Coronary artery (tissue), 2 donors: ENCODE measurements around the gene FBRSL1.
"Not testable (repeated sequence)": the region's sequence is repeated elsewhere in the genome, so short reads cannot be mapped to it uniquely, and the experiment has no call there.

Source experiments
- DNase-seq: peaks from one replicate; pipeline ENCODE4 v3.0.0-alpha.2; 2017; ENCODE audit warnings: low spot score
- H3K27ac ChIP-seq, 2 donors: fragments of 200-600 bp; sonication (generic); one replicate each; pipeline ENCODE4 v1.5.1; 2016 to 2019
- H3K4me3 ChIP-seq: fragments of 200-600 bp; sonication (generic); 2 replicates; pipeline ENCODE4 v1.5.1; 2016; ENCODE audit warnings: mild to moderate bottlenecking, moderate library complexity
- TF ChIP-seq, protein P1 (sequence below): fragments of 200-600 bp; sonication (generic); IDR thresholded peaks from one replicate; pipeline ENCODE4 v1.5.1; 2019; ENCODE audit warnings: antibody characterized with exemption

FBRSL1 gene

DNA sequence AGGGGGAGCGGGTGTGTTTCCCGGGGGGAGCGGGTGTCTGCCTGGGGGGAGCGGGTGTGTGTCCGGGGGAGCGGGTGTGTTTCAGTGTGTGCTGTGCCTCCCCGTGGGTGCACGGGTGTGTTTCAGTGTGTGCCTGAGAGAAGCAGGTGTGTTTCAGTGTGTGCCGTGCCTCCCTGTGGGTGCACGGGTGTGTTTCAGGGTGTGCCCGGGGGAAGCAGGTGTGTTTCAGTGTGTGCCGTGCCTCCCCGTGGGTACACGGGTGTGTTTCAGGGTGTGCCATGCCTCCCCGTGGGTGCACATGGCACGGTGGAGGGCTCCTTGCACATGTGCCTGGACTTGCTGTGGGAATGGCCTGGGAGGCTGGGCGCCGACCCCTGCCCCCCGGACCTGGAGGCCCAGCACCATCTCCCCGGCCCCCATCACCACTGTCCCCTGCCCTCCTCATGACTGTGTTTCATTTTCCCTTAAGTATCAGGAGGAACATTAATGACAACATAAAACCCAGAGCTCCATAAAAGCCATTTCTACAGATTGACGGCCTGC, 38.7 kb downstream of the FBRSL1 start:
- H3K27ac ChIP-seq = no peak overlapping the region
- no peak overlapping the region for H3K4me3 ChIP-seq
- no peak for DNase-seq
- TF ChIP-seq, protein P1, sequence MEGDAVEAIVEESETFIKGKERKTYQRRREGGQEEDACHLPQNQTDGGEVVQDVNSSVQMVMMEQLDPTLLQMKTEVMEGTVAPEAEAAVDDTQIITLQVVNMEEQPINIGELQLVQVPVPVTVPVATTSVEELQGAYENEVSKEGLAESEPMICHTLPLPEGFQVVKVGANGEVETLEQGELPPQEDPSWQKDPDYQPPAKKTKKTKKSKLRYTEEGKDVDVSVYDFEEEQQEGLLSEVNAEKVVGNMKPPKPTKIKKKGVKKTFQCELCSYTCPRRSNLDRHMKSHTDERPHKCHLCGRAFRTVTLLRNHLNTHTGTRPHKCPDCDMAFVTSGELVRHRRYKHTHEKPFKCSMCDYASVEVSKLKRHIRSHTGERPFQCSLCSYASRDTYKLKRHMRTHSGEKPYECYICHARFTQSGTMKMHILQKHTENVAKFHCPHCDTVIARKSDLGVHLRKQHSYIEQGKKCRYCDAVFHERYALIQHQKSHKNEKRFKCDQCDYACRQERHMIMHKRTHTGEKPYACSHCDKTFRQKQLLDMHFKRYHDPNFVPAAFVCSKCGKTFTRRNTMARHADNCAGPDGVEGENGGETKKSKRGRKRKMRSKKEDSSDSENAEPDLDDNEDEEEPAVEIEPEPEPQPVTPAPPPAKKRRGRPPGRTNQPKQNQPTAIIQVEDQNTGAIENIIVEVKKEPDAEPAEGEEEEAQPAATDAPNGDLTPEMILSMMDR = no peak

DNA sequence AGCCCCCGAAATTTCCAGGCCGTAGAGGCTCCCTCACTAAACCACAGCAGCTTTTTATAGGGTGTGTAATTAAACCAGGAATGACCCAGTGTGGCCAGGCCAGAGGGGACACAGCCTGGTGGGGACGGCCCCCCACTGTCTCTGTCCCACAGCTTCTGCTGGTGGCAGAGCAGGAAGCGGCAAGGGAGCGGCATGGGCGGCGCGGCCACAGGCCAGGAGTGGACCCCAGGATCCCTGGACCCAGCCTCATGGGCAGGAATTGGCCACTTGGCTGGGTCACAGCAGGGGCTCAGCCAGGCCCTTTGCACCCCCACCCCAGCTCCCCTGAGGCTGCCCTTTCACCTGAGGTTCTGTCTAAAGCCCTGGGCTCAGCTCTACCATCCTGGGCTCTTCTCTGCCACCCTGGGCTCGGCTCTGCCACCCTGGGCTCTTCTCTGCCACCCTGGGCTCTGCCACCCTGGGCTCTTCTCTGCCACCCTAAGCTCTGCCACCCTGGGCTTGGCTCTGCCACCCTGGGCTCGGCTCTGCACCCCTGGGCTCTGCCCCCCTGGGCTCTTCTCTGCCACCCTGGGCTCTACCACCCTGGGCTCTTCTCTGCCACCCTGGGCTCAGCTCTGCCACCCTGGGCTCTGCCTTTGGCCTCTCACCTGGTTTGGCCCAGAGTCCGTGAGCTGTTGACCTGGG, 39.3 kb downstream of the FBRSL1 start:
- TF ChIP-seq, protein P1 = no peak

DNA sequence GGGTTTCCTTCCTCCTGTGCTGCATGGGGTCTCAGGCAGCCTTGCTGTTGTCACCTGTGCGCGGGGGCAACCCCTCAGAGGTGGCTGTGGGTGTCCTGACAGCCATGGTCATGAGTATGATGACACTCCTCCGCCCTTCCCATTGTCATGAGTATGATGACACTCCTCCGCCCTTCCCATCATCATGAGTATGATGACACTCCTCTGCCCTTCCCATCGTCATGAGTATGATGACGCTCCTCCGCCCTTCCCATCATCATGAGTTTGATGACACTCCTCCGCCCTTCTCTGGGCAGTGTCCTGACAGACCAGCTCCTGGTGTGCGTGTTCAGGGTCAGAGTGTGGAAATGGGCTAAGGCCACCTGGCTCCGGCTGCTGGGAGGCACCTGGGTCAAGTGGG, 40.0 kb downstream of the FBRSL1 start:
- no peak overlapping the region for H3K27ac ChIP-seq
- TF ChIP-seq, protein P1 = no peak

More for the DNA sequence above, 39.3 kb downstream of the FBRSL1 start:
- Histone ChIP-seq H3K4me3 (no peak overlapping the region), H3K27ac (no peak overlapping the region)
- DNase-seq = no peak

GRCh38 chr12:132530447-132530846, 40.5 kb downstream of the FBRSL1 start:
- Histone ChIP-seq H3K27ac (no peak overlapping the region), H3K4me3 (no peak overlapping the region)
- TF ChIP-seq, protein P1 = no peak
- no peak for DNase-seq

More for the DNA sequence above, 40.0 kb downstream of the FBRSL1 start:
- DNase-seq = no peak
- H3K4me3 ChIP-seq = no peak overlapping the region

DNA sequence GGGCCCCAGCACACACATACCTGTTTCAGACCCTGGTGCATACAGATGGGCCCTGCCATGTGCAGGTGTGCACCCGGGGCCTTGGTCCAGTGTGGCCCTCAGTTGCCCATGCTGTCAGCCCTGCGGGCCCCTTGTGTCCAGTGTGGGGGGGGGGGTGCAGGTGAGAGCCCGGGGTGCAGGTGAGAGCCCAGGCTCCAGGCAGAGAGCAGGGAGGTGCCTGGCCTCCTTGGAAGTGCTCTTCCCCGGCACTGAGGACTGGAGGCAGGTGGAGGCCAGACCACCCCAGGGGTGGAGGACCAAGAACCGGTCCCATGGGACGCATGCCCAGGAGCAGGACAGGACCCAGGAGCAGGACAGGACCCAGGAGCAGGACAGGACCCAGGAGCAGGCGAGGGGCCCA, 40.9 kb downstream of the FBRSL1 start:
- no peak overlapping the region for H3K4me3 ChIP-seq
- TF ChIP-seq, protein P1 = no peak
- no peak overlapping the region for H3K27ac ChIP-seq
- no peak for DNase-seq

DNA sequence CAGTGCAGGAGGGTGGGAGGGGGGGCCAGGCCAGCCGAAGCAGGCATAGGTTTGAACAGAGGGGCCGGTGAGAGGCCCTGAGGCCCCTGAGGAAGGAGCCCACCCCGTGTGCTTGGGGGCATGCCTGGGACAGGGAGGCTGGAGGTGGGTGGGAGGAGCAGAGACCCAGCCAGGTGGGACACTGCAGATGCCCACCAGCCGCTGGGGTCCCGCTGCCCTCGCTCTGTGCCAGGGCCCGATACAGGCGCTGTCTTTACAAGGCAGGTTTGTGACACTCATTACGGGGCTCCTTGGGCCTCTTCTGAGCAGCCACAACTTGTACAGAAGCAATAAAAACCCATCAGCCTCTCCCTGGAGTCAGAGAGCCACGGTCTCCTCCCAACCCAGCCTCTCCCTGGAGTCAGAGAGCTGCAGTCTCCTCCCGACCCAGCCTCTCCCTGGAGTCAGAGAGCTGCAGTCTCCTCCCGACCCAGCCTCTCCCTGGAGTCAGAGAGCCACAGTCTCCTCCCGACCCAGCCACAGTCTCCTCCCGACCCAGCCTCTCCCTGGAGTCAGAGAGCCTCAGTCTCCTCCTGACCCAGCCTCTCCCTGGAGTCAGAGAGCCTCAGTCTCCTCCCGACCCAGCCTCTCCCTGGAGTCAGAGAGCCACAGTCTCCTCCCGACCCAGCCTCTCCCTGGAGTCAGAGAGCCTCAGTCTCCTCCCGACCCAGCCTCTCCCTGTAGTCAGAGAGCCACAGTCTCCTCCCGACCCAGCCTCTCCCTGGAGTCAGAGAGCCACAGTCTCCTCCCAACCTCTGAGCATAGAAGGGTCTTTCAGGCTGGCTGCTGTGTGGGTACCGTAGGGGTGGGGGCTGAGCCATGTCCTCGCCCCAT, 43.0 kb downstream of the FBRSL1 start:
- not testable (repeated sequence) for H3K27ac ChIP-seq, H3K4me3 ChIP-seq, DNase-seq

GRCh38 chr12:132533584-132533958, 43.6 kb downstream of the FBRSL1 start:
- DNase-seq = no peak
- no peak overlapping the region for H3K27ac ChIP-seq
- no peak overlapping the region for H3K4me3 ChIP-seq
- TF ChIP-seq, protein P1 = no peak
